SK-N-SH treated with all-trans-retinoic acid at 6 μM for 48 hours (cell line): ENCODE results near the gene MIA3.

Experiments used
- ATAC-seq: fragments of 200-7000 bp; cut with Tn5 transposase; 3 replicates; pipeline ENCODE4 v1.9.1; 2020; ENCODE audit warnings: mild to moderate bottlenecking, moderate library complexity
- ARNTL ChIP-seq: fragments of 450-650 bp; formaldehyde crosslinking; IDR thresholded peaks from 2 replicates; pipeline ENCODE4 v1.5.0; 2020; ENCODE audit warnings: low read depth, mild to moderate bottlenecking, moderate library complexity, borderline replicate concordance
- BACH2 ChIP-seq: fragments of 250-450 bp; sonication (Bioruptor Pico); IDR thresholded peaks from 2 replicates; pipeline ENCODE4 v1.9.0; 2021; ENCODE audit warnings: mild to moderate bottlenecking, borderline replicate concordance
- ESRRG ChIP-seq: fragments of 250-450 bp; sonication (Bioruptor Pico); IDR thresholded peaks from 2 replicates; pipeline ENCODE4 v1.6.1; 2021; ENCODE audit warnings: mild to moderate bottlenecking
- GLIS3 ChIP-seq: fragments of 250-450 bp; sonication (Bioruptor Pico); IDR thresholded peaks from 2 replicates; pipeline ENCODE4 v1.5.0; 2020; ENCODE audit warnings: mild to moderate bottlenecking, moderate library complexity
- ISL1 ChIP-seq: fragments of 250-450 bp; sonication (Bioruptor Pico); IDR thresholded peaks from 2 replicates; pipeline ENCODE4 v2.1.2; 2022; ENCODE audit warnings: mild to moderate bottlenecking, moderate library complexity
- OSR1 ChIP-seq: fragments of 250-450 bp; sonication (Bioruptor Pico); IDR thresholded peaks from 2 replicates; pipeline ENCODE4 v1.8.0; 2022; ENCODE audit warnings: moderate library complexity, mild to moderate bottlenecking, inconsistent platforms
- PPARA ChIP-seq: fragments of 250-450 bp; sonication (Bioruptor Pico); IDR thresholded peaks from 2 replicates; pipeline ENCODE4 v1.5.0; 2020; ENCODE audit warnings: mild to moderate bottlenecking, borderline replicate concordance
- RARB ChIP-seq: fragments of 250-450 bp; sonication (Bioruptor Pico); IDR thresholded peaks from 2 replicates; pipeline ENCODE4 v1.8.0; 2021; ENCODE audit warnings: mild to moderate bottlenecking, moderate library complexity
- SNAI2 ChIP-seq: fragments of 250-450 bp; sonication (Bioruptor Pico); IDR thresholded peaks from 2 replicates; pipeline ENCODE4 v1.5.0; 2020; ENCODE audit warnings: mild to moderate bottlenecking, moderate library complexity
- TCF4 ChIP-seq: fragments of 250-450 bp; sonication (Bioruptor Pico); IDR thresholded peaks from 2 replicates; pipeline ENCODE4 v1.8.0; 2021; ENCODE audit warnings: mild to moderate bottlenecking, moderate library complexity, borderline replicate concordance
- TOX ChIP-seq: fragments of 250-450 bp; sonication (Bioruptor Pico); IDR thresholded peaks from 2 replicates; pipeline ENCODE4 v1.8.0; 2021; ENCODE audit warnings: mild to moderate bottlenecking, moderate library complexity, borderline replicate concordance
- ZC3H10 ChIP-seq: fragments of 250-450 bp; sonication (Bioruptor Pico); IDR thresholded peaks from 2 replicates; pipeline ENCODE4 v1.5.1; 2021; ENCODE audit warnings: mild to moderate bottlenecking, moderate library complexity
- ZFP3 ChIP-seq: fragments of 250-450 bp; sonication (Bioruptor Pico); IDR thresholded peaks from 2 replicates; pipeline ENCODE4 v1.5.0; 2020; ENCODE audit warnings: mild to moderate bottlenecking, moderate library complexity
- ZFP30 ChIP-seq: fragments of 450-650 bp; formaldehyde crosslinking; IDR thresholded peaks from 2 replicates; pipeline ENCODE4 v1.5.0; 2022; ENCODE audit warnings: mild to moderate bottlenecking, moderate library complexity
- ZNF565 ChIP-seq: fragments of 450-650 bp; formaldehyde crosslinking; conservative IDR thresholded peaks from 2 replicates; pipeline ENCODE4 v1.5.0; 2020; ENCODE audit warnings: low read depth, mild to moderate bottlenecking, moderate library complexity
- ZNF70 ChIP-seq: fragments of 450-650 bp; formaldehyde crosslinking; IDR thresholded peaks from 2 replicates; pipeline ENCODE4 v1.5.0; 2020; ENCODE audit warnings: mild to moderate bottlenecking, moderate library complexity
- ZNF8 ChIP-seq: fragments of 450-650 bp; formaldehyde crosslinking; IDR thresholded peaks from 2 replicates; pipeline ENCODE4 v1.5.0; 2020; ENCODE audit warnings: mild to moderate bottlenecking, moderate library complexity
- TF ChIP-seq, protein P1 (sequence below): fragments of 250-450 bp; sonication (Bioruptor Pico); IDR thresholded peaks from 2 replicates; pipeline ENCODE4 v1.5.1; 2021; ENCODE audit warnings: mild to moderate bottlenecking, moderate library complexity
- TF ChIP-seq, protein P2 (sequence below): fragments of 250-450 bp; sonication (Bioruptor Pico); IDR thresholded peaks from 2 replicates; pipeline ENCODE4 v1.5.1; 2020; ENCODE audit warnings: low read depth, mild to moderate bottlenecking, moderate library complexity
- TF ChIP-seq, protein P3 (sequence below): fragments of 250-450 bp; sonication (Bioruptor Pico); IDR thresholded peaks from 2 replicates; pipeline ENCODE4 v1.8.0; 2020; ENCODE audit warnings: mild to moderate bottlenecking, moderate library complexity, borderline replicate concordance
- TF ChIP-seq, protein P4 (sequence below): fragments of 250-450 bp; sonication (Bioruptor Pico); IDR thresholded peaks from 2 replicates; pipeline ENCODE4 v1.8.0; 2021; ENCODE audit warnings: low read depth, mild to moderate bottlenecking, moderate library complexity, borderline replicate concordance
- TF ChIP-seq, protein P5 (sequence below): fragments of 250-450 bp; sonication (Bioruptor Pico); IDR thresholded peaks from 2 replicates; pipeline ENCODE4 v1.5.0; 2020; ENCODE audit warnings: mild to moderate bottlenecking, moderate library complexity

Gene MIA3

DNA sequence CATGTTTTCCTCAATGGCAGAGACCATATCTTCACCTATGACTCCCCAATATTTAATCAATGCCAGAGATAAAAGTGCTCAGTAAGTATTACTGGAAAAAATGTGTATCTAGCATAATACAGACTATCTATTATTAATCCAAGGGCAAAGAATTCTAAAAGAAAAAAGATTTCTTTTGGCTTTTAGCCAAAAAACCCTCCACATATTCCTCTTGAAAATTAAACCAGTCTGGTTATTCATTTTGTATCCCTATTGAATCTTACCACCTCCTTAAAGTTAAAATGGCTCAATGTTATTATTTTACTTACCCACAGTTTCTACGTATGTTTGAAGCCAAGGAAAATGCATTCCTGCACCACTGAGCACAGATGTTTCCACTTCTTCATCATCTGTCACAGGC is 29.8 kb upstream of the MIA3 start:
- no peak for ATAC-seq
- TF ChIP-seq OSR1 (CRISPR knock-in tag): no peak
- no peak for TF ChIP-seq GLIS3 (CRISPR knock-in tag)
- TF ChIP-seq ARNTL (CRISPR knock-in tag): no peak
- TF ChIP-seq ZFP30 (CRISPR knock-in tag): no peak
- no peak for TF ChIP-seq SNAI2 (CRISPR knock-in tag)

DNA sequence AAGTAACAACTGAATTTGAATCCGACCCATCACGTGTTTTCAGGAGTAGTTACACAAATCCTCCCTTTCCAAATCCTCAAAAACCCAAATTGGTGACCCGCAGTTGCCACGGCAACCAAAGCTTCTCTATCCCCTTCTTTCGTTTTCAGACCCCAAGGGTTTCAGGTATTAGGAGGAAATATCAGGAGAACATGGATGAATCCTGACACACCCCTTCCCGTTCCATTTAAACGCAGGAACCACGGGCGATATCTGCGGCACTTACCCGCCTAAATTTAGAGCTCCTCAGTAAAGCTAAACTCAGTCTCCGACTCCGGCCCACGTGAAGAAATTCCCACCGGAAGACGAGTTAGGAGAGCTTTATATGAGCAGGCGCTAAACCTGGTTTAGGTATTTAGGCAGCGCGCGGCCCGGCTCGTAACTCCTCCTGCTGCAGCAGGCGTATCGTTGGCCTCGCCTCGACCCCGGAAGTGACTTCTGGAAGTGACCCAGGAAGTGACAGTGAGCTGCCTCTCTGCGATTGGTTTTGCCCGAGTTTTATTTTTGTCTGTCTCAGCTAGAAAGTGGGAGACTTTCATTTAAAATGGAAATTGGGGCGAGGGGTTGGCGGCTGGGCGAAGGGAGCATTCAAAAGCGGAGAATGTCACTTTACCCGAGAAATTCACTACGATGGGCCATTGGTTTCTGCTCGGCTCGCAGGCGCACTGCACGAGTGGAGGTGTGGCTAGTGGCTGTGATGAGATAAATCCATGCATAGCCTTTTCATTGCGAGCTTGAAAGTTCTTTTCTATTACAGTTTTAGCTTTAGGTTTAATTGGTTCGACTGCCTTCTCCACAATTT is 28.2 kb upstream of the MIA3 start, which contains the start of gene TAF1A:
TAF1A (minus strand) TSS at position 472 of the 841 bp plus-strand sequence.
- no peak for TF ChIP-seq GLIS3 (CRISPR knock-in tag)
- TF ChIP-seq RARB: no peak
- TF ChIP-seq ZNF70 (CRISPR knock-in tag): no peak
- TF ChIP-seq, protein P1, sequence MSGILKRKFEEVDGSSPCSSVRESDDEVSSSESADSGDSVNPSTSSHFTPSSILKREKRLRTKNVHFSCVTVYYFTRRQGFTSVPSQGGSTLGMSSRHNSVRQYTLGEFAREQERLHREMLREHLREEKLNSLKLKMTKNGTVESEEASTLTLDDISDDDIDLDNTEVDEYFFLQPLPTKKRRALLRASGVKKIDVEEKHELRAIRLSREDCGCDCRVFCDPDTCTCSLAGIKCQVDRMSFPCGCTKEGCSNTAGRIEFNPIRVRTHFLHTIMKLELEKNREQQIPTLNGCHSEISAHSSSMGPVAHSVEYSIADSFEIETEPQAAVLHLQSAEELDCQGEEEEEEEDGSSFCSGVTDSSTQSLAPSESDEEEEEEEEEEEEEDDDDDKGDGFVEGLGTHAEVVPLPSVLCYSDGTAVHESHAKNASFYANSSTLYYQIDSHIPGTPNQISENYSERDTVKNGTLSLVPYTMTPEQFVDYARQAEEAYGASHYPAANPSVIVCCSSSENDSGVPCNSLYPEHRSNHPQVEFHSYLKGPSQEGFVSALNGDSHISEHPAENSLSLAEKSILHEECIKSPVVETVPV (CRISPR knock-in tag): no peak
- TF ChIP-seq TCF4: no peak
- no peak for TF ChIP-seq ZNF565
- no peak for TF ChIP-seq SNAI2 (CRISPR knock-in tag)
- TF ChIP-seq, protein P2, sequence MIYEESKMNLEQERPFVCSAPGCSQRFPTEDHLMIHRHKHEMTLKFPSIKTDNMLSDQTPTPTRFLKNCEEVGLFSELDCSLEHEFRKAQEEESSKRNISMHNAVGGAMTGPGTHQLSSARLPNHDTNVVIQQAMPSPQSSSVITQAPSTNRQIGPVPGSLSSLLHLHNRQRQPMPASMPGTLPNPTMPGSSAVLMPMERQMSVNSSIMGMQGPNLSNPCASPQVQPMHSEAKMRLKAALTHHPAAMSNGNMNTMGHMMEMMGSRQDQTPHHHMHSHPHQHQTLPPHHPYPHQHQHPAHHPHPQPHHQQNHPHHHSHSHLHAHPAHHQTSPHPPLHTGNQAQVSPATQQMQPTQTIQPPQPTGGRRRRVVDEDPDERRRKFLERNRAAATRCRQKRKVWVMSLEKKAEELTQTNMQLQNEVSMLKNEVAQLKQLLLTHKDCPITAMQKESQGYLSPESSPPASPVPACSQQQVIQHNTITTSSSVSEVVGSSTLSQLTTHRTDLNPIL (CRISPR knock-in tag): no peak
- TF ChIP-seq ZC3H10 (CRISPR knock-in tag): no peak
- TF ChIP-seq, protein P3, sequence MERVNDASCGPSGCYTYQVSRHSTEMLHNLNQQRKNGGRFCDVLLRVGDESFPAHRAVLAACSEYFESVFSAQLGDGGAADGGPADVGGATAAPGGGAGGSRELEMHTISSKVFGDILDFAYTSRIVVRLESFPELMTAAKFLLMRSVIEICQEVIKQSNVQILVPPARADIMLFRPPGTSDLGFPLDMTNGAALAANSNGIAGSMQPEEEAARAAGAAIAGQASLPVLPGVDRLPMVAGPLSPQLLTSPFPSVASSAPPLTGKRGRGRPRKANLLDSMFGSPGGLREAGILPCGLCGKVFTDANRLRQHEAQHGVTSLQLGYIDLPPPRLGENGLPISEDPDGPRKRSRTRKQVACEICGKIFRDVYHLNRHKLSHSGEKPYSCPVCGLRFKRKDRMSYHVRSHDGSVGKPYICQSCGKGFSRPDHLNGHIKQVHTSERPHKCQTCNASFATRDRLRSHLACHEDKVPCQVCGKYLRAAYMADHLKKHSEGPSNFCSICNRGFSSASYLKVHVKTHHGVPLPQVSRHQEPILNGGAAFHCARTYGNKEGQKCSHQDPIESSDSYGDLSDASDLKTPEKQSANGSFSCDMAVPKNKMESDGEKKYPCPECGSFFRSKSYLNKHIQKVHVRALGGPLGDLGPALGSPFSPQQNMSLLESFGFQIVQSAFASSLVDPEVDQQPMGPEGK: no peak
- TF ChIP-seq ISL1 (CRISPR knock-in tag): no peak
- TF ChIP-seq BACH2 (CRISPR knock-in tag): no peak
- peak; percentile 98 for ATAC-seq

DNA sequence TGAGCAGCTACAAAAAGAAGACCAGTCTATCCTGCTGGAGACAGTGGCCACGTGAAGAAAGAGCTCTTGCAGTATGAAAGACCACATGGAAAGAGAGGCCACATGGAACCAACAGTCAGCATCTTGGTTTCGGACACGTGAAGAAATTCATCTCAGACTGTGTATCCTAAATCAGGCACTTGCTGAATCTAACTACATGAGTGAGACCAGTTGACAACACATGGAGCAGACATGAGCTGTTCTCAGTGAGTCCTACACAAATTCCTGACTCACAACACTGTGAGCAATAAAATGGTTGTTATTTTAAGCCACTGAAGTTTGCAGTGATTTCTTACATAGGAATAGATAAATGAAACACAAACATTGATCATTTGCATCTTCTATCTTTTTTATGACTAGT is 25.7 kb upstream of the MIA3 start:
- TF ChIP-seq ARNTL (CRISPR knock-in tag) (no peak), ZFP3 (CRISPR knock-in tag) (no peak), ESRRG (CRISPR knock-in tag) (no peak), ZNF8 (CRISPR knock-in tag) (no peak), ZNF565 (no peak), SNAI2 (CRISPR knock-in tag) (no peak), ZFP30 (CRISPR knock-in tag) (no peak)
- TF ChIP-seq, protein P2 (CRISPR knock-in tag): no peak
- TF ChIP-seq, protein P4, sequence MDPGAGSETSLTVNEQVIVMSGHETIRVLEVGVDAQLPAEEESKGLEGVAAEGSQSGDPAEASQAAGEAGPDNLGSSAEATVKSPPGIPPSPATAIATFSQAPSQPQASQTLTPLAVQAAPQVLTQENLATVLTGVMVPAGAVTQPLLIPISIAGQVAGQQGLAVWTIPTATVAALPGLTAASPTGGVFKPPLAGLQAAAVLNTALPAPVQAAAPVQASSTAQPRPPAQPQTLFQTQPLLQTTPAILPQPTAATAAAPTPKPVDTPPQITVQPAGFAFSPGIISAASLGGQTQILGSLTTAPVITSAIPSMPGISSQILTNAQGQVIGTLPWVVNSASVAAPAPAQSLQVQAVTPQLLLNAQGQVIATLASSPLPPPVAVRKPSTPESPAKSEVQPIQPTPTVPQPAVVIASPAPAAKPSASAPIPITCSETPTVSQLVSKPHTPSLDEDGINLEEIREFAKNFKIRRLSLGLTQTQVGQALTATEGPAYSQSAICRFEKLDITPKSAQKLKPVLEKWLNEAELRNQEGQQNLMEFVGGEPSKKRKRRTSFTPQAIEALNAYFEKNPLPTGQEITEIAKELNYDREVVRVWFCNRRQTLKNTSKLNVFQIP (CRISPR knock-in tag): no peak
- no peak for ATAC-seq

DNA sequence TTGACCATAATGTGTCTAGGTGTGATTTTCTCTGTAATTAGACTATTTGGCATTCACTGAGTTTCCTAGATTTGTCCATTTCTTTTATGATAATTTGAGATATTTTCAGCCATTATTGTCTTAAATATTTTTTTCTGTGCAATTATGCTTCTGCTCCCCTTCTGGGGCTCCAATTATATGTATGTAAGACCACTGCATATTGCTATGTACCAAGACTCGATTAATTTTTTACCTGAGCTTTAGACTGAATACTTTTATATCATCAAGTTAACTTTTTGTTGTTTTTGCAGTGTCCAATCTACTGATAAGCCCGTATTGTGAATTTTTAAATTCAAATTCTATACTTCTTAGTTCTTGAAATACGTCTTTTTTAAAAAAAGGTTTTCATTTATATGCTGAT is 23.1 kb upstream of the MIA3 start:
- ATAC-seq: no peak
- TF ChIP-seq, protein P1 (CRISPR knock-in tag): no peak
- TF ChIP-seq TCF4 (no peak), OSR1 (CRISPR knock-in tag) (no peak), ZFP30 (CRISPR knock-in tag) (no peak), PPARA (CRISPR knock-in tag) (no peak), SNAI2 (CRISPR knock-in tag) (no peak), ZNF8 (CRISPR knock-in tag) (no peak), TOX (no peak), ZNF70 (CRISPR knock-in tag) (no peak), BACH2 (CRISPR knock-in tag) (no peak)
- TF ChIP-seq, protein P5, sequence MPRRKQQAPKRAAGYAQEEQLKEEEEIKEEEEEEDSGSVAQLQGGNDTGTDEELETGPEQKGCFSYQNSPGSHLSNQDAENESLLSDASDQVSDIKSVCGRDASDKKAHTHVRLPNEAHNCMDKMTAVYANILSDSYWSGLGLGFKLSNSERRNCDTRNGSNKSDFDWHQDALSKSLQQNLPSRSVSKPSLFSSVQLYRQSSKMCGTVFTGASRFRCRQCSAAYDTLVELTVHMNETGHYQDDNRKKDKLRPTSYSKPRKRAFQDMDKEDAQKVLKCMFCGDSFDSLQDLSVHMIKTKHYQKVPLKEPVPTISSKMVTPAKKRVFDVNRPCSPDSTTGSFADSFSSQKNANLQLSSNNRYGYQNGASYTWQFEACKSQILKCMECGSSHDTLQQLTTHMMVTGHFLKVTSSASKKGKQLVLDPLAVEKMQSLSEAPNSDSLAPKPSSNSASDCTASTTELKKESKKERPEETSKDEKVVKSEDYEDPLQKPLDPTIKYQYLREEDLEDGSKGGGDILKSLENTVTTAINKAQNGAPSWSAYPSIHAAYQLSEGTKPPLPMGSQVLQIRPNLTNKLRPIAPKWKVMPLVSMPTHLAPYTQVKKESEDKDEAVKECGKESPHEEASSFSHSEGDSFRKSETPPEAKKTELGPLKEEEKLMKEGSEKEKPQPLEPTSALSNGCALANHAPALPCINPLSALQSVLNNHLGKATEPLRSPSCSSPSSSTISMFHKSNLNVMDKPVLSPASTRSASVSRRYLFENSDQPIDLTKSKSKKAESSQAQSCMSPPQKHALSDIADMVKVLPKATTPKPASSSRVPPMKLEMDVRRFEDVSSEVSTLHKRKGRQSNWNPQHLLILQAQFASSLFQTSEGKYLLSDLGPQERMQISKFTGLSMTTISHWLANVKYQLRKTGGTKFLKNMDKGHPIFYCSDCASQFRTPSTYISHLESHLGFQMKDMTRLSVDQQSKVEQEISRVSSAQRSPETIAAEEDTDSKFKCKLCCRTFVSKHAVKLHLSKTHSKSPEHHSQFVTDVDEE: no peak
